Lung (tissue), 12 donors: ENCODE data around the gene COL8A1. TPM values are rescaled to one million over a fixed set of nuclear protein-coding genes. Genes with fewer than 3 reads are reported as not detected.

Experiments
- ATAC-seq: fragments of 200-7000 bp; cut with Tn5 transposase; one replicate; pipeline ENCODE4 v1.9.1; 2020; ENCODE audit warnings: moderate number of reproducible peaks; ENCODE audit not compliant: insufficient read depth, low FRiP score
- DNase-seq, 3 donors: peaks; one replicate each; pipeline ENCODE4 v3.0.0-alpha.2; 2013 to 2017
- H3K27ac ChIP-seq, 2 donors: one replicate each; pipeline ENCODE4 v1.5.1; 2013; ENCODE audit warnings: mild to moderate bottlenecking in 2 of 2, moderate library complexity in 2 of 2, control low read depth in 1 of 2, inconsistent platforms in 1 of 2, low read depth in 1 of 2, low read length in 1 of 2
- H3K27me3 ChIP-seq, 3 donors: one replicate each; pipeline ENCODE4 v1.5.1; 2013; ENCODE audit warnings: low read length in 2 of 3; ENCODE audit not compliant: control insufficient read depth in 3 of 3, insufficient read depth in 3 of 3
- H3K36me3 ChIP-seq, 4 donors: one replicate each; pipeline ENCODE4 v1.5.1; 2013; ENCODE audit warnings: low read length in 4 of 4, mild to moderate bottlenecking in 1 of 4, moderate library complexity in 1 of 4; ENCODE audit not compliant: control insufficient read depth in 4 of 4, insufficient read depth in 4 of 4
- H3K4me1 ChIP-seq, 5 donors: one replicate each; pipeline ENCODE4 v1.5.1; 2013; ENCODE audit warnings: low read length in 5 of 5, mild to moderate bottlenecking in 2 of 5, moderate library complexity in 1 of 5; ENCODE audit not compliant: control insufficient read depth in 5 of 5, insufficient read depth in 5 of 5
- H3K4me3 ChIP-seq: one replicate; pipeline ENCODE4 v1.5.1; 2013; ENCODE audit warnings: mild to moderate bottlenecking, control low read depth, moderate library complexity
- H3K9ac ChIP-seq, 2 donors: one replicate each; pipeline ENCODE4 v1.5.1; 2013; ENCODE audit warnings: low read length in 2 of 2, control low read depth in 1 of 2; ENCODE audit not compliant: insufficient read depth in 1 of 2
- H3K9me3 ChIP-seq, 4 donors: one replicate each; pipeline ENCODE4 v1.5.1; 2013; ENCODE audit warnings: low read length in 3 of 4, mild to moderate bottlenecking in 1 of 4, moderate library complexity in 1 of 4; ENCODE audit not compliant: control insufficient read depth in 4 of 4, insufficient read depth in 3 of 4
- CTCF ChIP-seq: IDR thresholded peaks from 2 replicates; pipeline ENCODE4 v1.5.1; 2012; ENCODE audit warnings: mild to moderate bottlenecking; ENCODE audit errors: control extremely low read depth, extremely low read depth
- WGBS, 2 donors: extraction: QIAGEN DNeasy Blood & Tissue Kit; methylation state at CpG; one replicate each; pipeline ENCODE4 v1.1.7; 2013; 5-methylcytosine and 5-hydroxymethylcytosine counted together
- polyA plus RNA-seq, 2 donors: library from polyadenylated mRNA; stranded (reverse); fragments of 200-250 nt; gene quantifications; one replicate each; pipeline ENCODE4 v1.2.1, GENCODE V29; 2013
- total RNA-seq, 2 donors: library from RNA; depleted of rRNA in 1 of 2; stranded (reverse); fragments of >200 nt in 1 of 2; gene quantifications; one replicate each; pipeline ENCODE4 v1.2.1, GENCODE V29; 2014 to 2021
- donor health status: control.
- donor health status: control.
- donor health status: Bipolar disorder and iron deficiency.
- donor health status: healthy.
- donor health status: DM: yes; HTN: yes; CAD: no.

The COL8A1 gene
- total and polyA plus RNA-seq, 4 donors, result 19.5 to 84.6 (median 57.1) TPM

- 47 to 79% methylated on average over 1 of the region's 1 CpG for WGBS, 2 donors
- Histone ChIP-seq H3K4me3 (no peak overlapping the region), H3K9me3 (no peaks in the 10 kb centered on the region), H3K4me1 (no peaks in the 10 kb centered on the region), H3K9ac (no peak overlapping the region), H3K27me3 (no peaks in the 10 kb centered on the region), H3K27ac (no peak overlapping the region), H3K36me3 (no peaks in the 10 kb centered on the region)
- DNase-seq (no peak), ATAC-seq (no peak)
- TF ChIP-seq CTCF, result no peak
Measured at GRCh38 chr3:99683465-99683864, 45.1 kb downstream of the COL8A1 start.

GRCh38 chr3:99683876-99684275 is 45.5 kb downstream of the COL8A1 start:
- no peak overlapping the region for H3K9ac ChIP-seq
- no peaks in the 10 kb centered on the region for H3K27me3 ChIP-seq
- no peak for TF ChIP-seq CTCF
- 91 to 95% methylated on average over 3 of the region's 3 CpGs for WGBS, 2 donors
- ATAC-seq, result no peak
- no peaks in the 10 kb centered on the region for H3K9me3 ChIP-seq
- H3K27ac ChIP-seq, result no peak overlapping the region
- no peaks in the 10 kb centered on the region for H3K36me3 ChIP-seq
- H3K4me3 ChIP-seq, result no peak overlapping the region
- no peaks in the 10 kb centered on the region for H3K4me1 ChIP-seq
- DNase-seq, result no peak

- Histone ChIP-seq H3K9ac (no peak overlapping the region), H3K27ac (no peak overlapping the region), H3K9me3 (no peaks in the 10 kb centered on the region), H3K4me3 (no peak overlapping the region), H3K27me3 (no peaks in the 10 kb centered on the region), H3K36me3 (no peaks in the 10 kb centered on the region), H3K4me1 (no peaks in the 10 kb centered on the region)
- WGBS, 2 donors, result 62 to 65% methylated on average over 4 of the region's 4 CpGs
- no peak for TF ChIP-seq CTCF
- no peak for ATAC-seq
- DNase-seq, result no peak
Measured at GRCh38 chr3:99684644-99685043, 46.2 kb downstream of the COL8A1 start.

- no peaks in the 10 kb centered on the region for H3K9me3 ChIP-seq
- no peaks in the 10 kb centered on the region for H3K27me3 ChIP-seq
- no peak for ATAC-seq
- H3K9ac ChIP-seq, result no peak overlapping the region
- no peak for DNase-seq
- 69 to 86% methylated on average over 1 of the region's 1 CpG for WGBS, 2 donors
- H3K4me3 ChIP-seq, result no peak overlapping the region
- no peak overlapping the region for H3K27ac ChIP-seq
- TF ChIP-seq CTCF, result no peak
- H3K4me1 ChIP-seq, result no peaks in the 10 kb centered on the region
- H3K36me3 ChIP-seq, result no peaks in the 10 kb centered on the region
Measured at GRCh38 chr3:99686469-99686868, 48.1 kb downstream of the COL8A1 start.
